Sigmoid colon (tissue), 7 donors: Measurements from ENCODE around the gene SMARCC2. TPM values are rescaled to one million over a fixed set of nuclear protein-coding genes. Genes with fewer than 3 reads are reported as not detected.

Source experiments
- DNase-seq: peaks from one replicate; pipeline ENCODE4 v3.0.0-alpha.2; 2019
- H3K27ac ChIP-seq, 4 donors: fragments of 200-600 bp; sonication (generic); one replicate each; pipeline ENCODE4 v1.5.1; 2016 to 2019; ENCODE audit warnings: mild to moderate bottlenecking in 1 of 4
- H3K27me3 ChIP-seq, 3 donors: fragments of 200-600 bp; sonication (generic); one replicate each; pipeline ENCODE4 v1.5.1; 2019; ENCODE audit warnings: mild to moderate bottlenecking in 1 of 3
- H3K36me3 ChIP-seq, 4 donors: fragments of 200-600 bp; sonication (generic); one replicate each; pipeline ENCODE4 v1.5.1; 2016 to 2019
- H3K4me1 ChIP-seq, 4 donors: fragments of 200-600 bp; sonication (generic); one replicate each; pipeline ENCODE4 v1.5.1; 2017 to 2019
- H3K4me3 ChIP-seq, 4 donors: fragments of 200-600 bp; sonication (generic); one replicate each; pipeline ENCODE4 v1.5.1; 2017 to 2019; ENCODE audit warnings: mild to moderate bottlenecking in 2 of 4, moderate library complexity in 1 of 4
- H3K9me3 ChIP-seq, 4 donors: fragments of 200-600 bp in 3 of 4; sonication (generic) in 3 of 4; one replicate each; pipeline versions ENCODE4 v1.5.1 to v1.6.1; 2013 to 2019
- EP300 ChIP-seq, 4 donors: sonication (generic); formaldehyde crosslinking; IDR thresholded peaks; one replicate each; pipeline ENCODE4 v1.6.1; 2017; ENCODE audit warnings: antibody characterized with exemption in 4 of 4
- POLR2A ChIP-seq, 2 donors: fragments of 450-650 bp; IDR thresholded peaks; one replicate each; pipeline ENCODE4 v1.6.1; 2016; ENCODE audit warnings: antibody characterized with exemption in 2 of 2, mild to moderate bottlenecking in 2 of 2, moderate library complexity in 2 of 2
- POLR2AphosphoS5 ChIP-seq, 4 donors: sonication (generic); formaldehyde crosslinking; IDR thresholded peaks; one replicate each; pipeline ENCODE4 v1.6.1; 2017; ENCODE audit warnings: antibody characterized with exemption in 4 of 4
- WGBS, 2 donors: extraction: QIAGEN DNeasy Blood & Tissue Kit; methylation state at CpG; one replicate each; pipeline ENCODE4 v1.1.7; 2013; 5-methylcytosine and 5-hydroxymethylcytosine counted together
- intact Hi-C: fragments of 100-400 bp; cut with DNase I; formaldehyde crosslinking; loops from one replicate; pipeline ENCODE4 v1.15.1; 2023
- polyA plus RNA-seq, 3 donors: library from polyadenylated mRNA; stranded (reverse); fragments of 200-250 nt; gene quantifications; one replicate each; pipeline ENCODE4 v1.2.3, GENCODE V29; 2013
- total RNA-seq, 4 donors: library from RNA; depleted of rRNA; stranded (reverse); fragments of >200 nt; gene quantifications; one replicate each; pipeline ENCODE4 v1.1.0, GENCODE V29; 2016
- TF ChIP-seq, protein P1 (sequence below), 4 experiments: fragments of 450-650 bp in 3 of 4; fragments of 200-600 bp in 1 of 4; IDR thresholded peaks; one replicate each; pipeline ENCODE4 v1.5.1; 2016 to 2019; ENCODE audit warnings: antibody characterized with exemption in 4 of 4, mild to moderate bottlenecking in 3 of 4, moderate library complexity in 2 of 4
- donor health status: healthy with polysubstance abuse.
- donor health status: Bipolar disorder and iron deficiency.
- donor health status: healthy.

Gene SMARCC2
- total and polyA plus RNA-seq, 7 donors, result 18.0 to 135 (median 55.7) TPM

DNA sequence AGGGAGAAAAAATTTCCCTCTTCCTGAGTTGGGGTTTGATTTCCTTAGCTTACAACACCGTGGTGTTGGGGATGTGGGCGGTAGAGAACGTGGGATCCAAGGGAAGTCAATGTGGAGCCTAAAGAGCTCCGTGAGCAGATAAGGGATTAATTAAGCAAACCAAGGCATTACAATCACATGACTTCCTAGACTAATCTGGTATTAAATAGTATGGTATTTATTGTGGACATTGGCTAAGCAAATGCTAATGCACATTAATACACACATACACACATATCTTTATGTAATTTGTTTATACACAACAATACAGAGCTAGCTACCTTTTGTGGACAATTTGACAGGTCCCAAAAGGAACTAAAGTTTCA is 33.2 kb upstream of the SMARCC2 start:
- no peak for DNase-seq
- Histone ChIP-seq H3K27me3 (no peaks in the 10 kb centered on the region), H3K4me1 (peaks cover 0 to 62% (median 52%) of the 10 kb centered on the region in 4 donors), H3K27ac (peak overlapping the region; percentile 98 to 99 (median 98)), H3K36me3 (peaks cover 0 to 7% (median 0%) of the 10 kb centered on the region in 4 donors), H3K4me3 (peak overlapping the region; percentile 71 to 83 (median 81)), H3K9me3 (no peaks in the 10 kb centered on the region)
- 14 to 16% methylated on average over 4 of the region's 4 CpGs for WGBS, 2 donors
- TF ChIP-seq EP300 (IDR thresholded peaks at IDR 0.05) (no peak), POLR2AphosphoS5 (IDR thresholded peaks at IDR 0.05) (no peak), POLR2A (IDR thresholded peaks at IDR 0.05) (no peak)
- TF ChIP-seq, protein P1, sequence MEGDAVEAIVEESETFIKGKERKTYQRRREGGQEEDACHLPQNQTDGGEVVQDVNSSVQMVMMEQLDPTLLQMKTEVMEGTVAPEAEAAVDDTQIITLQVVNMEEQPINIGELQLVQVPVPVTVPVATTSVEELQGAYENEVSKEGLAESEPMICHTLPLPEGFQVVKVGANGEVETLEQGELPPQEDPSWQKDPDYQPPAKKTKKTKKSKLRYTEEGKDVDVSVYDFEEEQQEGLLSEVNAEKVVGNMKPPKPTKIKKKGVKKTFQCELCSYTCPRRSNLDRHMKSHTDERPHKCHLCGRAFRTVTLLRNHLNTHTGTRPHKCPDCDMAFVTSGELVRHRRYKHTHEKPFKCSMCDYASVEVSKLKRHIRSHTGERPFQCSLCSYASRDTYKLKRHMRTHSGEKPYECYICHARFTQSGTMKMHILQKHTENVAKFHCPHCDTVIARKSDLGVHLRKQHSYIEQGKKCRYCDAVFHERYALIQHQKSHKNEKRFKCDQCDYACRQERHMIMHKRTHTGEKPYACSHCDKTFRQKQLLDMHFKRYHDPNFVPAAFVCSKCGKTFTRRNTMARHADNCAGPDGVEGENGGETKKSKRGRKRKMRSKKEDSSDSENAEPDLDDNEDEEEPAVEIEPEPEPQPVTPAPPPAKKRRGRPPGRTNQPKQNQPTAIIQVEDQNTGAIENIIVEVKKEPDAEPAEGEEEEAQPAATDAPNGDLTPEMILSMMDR (IDR thresholded peaks at IDR 0.05), result no peak
- intact Hi-C loops, result loop anchor here (2.0 kb wide), 1 partner anchor 64 kb away; the partner anchor contains the start of gene MYL6

DNA sequence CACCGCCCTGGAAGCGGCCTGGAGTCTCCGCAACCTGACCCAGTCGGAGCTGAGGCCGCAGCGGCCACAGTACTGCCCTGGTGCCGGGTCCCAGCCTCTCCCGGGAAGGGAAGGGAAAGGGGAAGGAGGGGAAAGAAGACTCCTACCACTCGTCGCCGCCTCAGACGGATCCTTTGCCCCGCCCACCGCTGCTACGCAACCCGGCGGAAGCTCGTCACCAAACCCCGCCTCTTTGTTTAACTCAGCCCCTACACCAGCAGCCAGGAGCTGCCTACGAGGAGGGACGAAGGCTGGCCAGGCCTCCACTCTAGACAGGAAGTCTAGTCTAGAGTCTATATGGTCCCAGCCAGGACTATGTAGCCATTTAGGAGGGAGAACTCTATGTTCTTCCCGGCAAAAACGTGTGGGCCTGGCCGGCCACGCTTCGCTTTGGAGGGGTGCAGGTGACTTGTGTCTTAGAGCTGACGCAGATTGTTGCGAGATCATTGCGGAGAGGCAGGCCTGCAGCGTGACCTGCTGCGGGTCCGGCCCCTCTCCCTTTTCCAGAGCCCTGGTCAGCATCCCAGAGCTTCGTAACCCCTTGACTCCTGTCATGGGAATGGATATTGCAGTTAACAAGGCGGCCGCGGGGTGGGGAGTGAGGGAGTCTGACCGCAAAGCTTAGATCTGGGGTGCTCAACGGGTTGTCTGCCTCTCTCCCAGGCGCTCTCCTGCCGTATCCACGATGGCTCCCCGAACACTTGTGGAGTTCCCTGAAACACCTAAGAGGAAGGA is 32.7 kb upstream of the SMARCC2 start, which contains the start of gene RNF41:
Gene RNF41 (minus strand): TSS at position 166 of the 774 bp plus-strand sequence. CDS start 7,875 bp downstream, outside the sequence.
- Histone ChIP-seq H3K4me1 (peaks cover 0 to 66% (median 52%) of the 10 kb centered on the region in 4 donors), H3K27ac (peak within 1 kb of the TSS; percentile 98 to 99 (median 98)), H3K27me3 (no peaks in the 10 kb centered on the region), H3K36me3 (peaks cover 0 to 5% (median 0%) of the 10 kb centered on the region in 4 donors), H3K9me3 (no peaks in the 10 kb centered on the region), H3K4me3 (peak within 1 kb of the TSS; percentile 71 to 83 (median 81))
- TF ChIP-seq EP300 (IDR thresholded peaks at IDR 0.05) (peak in 2 of 4 donors; percentile 5 to 69), POLR2A (IDR thresholded peaks at IDR 0.05) (peak; percentile 96 to 98), POLR2AphosphoS5 (IDR thresholded peaks at IDR 0.05) (peak; percentile 99 to 100 (median 99))
- TF ChIP-seq, protein P1 (IDR thresholded peaks at IDR 0.05), result no peak
- 1 to 2% methylated on average over 42 of the region's 42 CpGs for WGBS, 2 donors
- peak; percentile 99 for DNase-seq
- intact Hi-C loops, result loop anchor here (2.0 kb wide), 2 partner anchors 15 to 63 kb away; partner anchors contain the start of gene MYL6

DNA sequence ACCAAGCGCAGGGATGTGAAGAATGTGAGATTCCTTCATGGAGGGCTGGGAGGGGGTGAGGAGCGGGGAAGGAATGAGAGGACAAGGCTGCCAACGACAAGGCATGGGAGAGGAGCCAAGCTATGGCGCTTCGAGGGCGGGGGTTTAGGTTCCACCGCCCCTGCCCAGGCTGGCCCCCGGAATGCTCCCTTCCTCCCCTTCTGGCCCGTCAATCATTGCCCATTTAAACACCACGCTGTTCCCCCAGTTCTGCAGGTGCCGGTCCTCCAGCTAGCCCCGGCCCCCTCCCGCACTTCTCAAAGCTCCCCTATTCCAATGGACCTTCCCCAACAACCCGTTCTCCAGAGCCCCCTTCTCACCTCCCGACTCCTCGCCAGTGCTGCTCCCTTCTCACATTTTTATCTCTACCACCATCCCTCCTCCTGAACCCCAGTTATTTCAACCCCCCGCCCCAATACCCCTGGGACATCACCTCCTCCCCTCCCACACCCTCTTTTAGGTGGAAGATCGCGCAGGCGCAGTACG is 32.0 kb upstream of the SMARCC2 start:
- Histone ChIP-seq H3K4me3 (peak overlapping the region; percentile 71 to 83 (median 81)), H3K36me3 (peaks cover 0 to 10% (median 0%) of the 10 kb centered on the region in 4 donors), H3K4me1 (peaks cover 0 to 66% (median 52%) of the 10 kb centered on the region in 4 donors), H3K9me3 (no peaks in the 10 kb centered on the region), H3K27ac (peak overlapping the region; percentile 98 to 99 (median 98)), H3K27me3 (no peaks in the 10 kb centered on the region)
- 0 to 1% methylated on average over 21 of the region's 21 CpGs for WGBS, 2 donors
- intact Hi-C loops, result loop anchor here (2.0 kb wide), 1 partner anchor 14 kb away; no protein-coding TSS in a partner anchor
- DNase-seq, result peak; percentile 88
- TF ChIP-seq POLR2AphosphoS5 (IDR thresholded peaks at IDR 0.05), result peak in 1 of 4 donors; percentile 3
- no peak for TF ChIP-seq POLR2A (IDR thresholded peaks at IDR 0.05)

- TF ChIP-seq, protein P1 (IDR thresholded peaks at IDR 0.05), result no peak
- TF ChIP-seq EP300 (IDR thresholded peaks at IDR 0.05), result no peak
- TF ChIP-seq POLR2A (IDR thresholded peaks at IDR 0.05), result no peak
- DNase-seq, result no peak
- Histone ChIP-seq H3K27ac (peak overlapping the region; percentile 98 to 99 (median 98)), H3K9me3 (no peaks in the 10 kb centered on the region), H3K27me3 (no peaks in the 10 kb centered on the region), H3K36me3 (peaks cover 0 to 11% (median under 1%) of the 10 kb centered on the region in 4 donors), H3K4me3 (peak overlapping the region; percentile 71 to 83 (median 81)), H3K4me1 (peaks cover 0 to 66% (median 52%) of the 10 kb centered on the region in 4 donors)
- intact Hi-C loops, result loop anchor here (2.0 kb wide), 1 partner anchor 14 kb away; no protein-coding TSS in a partner anchor
- 6 to 15% methylated on average over 10 of the region's 10 CpGs for WGBS, 2 donors
Measured at GRCh38 chr12:56220611-56221231, 31.4 kb upstream of the SMARCC2 start.
